HG03575 (cell line): ENCODE results near the gene ORM1.

Experiments used
- ATAC-seq: cut with Tn5 transposase; IDR thresholded peaks from one replicate; pipeline ENCODE4 v1.9.1; 2021; ENCODE audit not compliant: unreplicated experiment, insufficient number of reproducible peaks, low FRiP score; ENCODE audit errors: extremely low read depth

ORM1 gene

DNA sequence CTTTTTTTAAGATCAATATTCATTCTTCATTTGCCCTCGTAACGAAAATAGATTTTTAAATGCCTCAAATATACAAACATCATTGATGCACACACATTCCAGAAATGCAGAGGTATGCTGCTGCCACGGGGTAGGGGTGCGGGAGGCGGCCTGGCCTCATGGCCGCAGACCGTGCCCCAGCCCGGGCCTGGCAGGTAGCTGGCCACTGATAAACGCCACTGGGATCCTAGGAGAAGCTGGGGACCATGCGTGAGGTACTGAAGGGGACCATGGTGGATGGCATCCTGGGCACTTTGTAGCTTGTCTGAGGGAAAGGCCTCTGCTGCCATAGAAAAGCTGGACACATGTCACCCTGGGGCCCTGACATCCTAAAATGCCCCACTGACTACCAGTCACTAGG, 13.3 kb downstream of the ORM1 start:
- no peak for ATAC-seq

DNA sequence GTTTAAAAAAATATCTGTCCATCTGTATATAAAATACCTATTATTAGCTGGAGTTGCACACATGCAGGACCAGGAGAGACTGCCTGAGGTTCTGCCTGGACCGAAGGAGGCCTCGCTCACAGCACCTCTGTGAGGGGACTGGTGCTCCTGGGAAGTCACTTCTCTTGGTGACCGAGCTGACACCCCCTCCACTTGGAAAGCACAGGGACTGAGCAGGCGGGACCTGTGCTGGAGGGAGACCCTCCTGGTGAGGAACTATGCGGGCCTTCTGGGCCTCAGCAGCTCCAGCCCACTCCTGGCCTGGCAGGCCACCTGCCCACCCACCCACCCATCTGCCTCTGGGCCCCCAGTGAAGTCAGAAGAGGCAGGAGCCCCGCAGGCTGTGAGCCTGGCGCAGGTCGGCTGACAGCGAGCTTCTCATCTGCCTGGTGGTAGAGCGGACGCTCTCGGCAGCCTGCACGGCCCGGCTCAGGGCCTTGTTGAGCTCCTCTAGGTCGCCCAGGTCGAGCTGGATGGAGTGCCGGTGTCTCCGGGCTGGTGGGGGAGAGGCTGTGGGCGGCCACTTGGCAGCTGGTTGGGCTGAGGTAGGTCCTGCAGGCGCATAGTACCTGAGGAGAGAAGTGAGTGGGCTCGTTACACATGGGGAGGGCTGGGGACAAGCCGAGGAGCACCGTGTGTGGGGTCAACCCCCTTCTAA, 13.9 kb downstream of the ORM1 start:
- ATAC-seq: no peak

GRCh38 chr9:114338187-114338586, 15.3 kb downstream of the ORM1 start:
- no peak for ATAC-seq

- ATAC-seq: no peak
These were observed 16.4 kb downstream of the ORM1 start for GRCh38 chr9:114339130-114339908.

GRCh38 chr9:114341152-114341830, 18.4 kb downstream of the ORM1 start:
- no peak for ATAC-seq

GRCh38 chr9:114341991-114342390, 19.1 kb downstream of the ORM1 start:
- no peak for ATAC-seq

GRCh38 chr9:114342755-114343440, 20.0 kb downstream of the ORM1 start:
- no peak for ATAC-seq

DNA sequence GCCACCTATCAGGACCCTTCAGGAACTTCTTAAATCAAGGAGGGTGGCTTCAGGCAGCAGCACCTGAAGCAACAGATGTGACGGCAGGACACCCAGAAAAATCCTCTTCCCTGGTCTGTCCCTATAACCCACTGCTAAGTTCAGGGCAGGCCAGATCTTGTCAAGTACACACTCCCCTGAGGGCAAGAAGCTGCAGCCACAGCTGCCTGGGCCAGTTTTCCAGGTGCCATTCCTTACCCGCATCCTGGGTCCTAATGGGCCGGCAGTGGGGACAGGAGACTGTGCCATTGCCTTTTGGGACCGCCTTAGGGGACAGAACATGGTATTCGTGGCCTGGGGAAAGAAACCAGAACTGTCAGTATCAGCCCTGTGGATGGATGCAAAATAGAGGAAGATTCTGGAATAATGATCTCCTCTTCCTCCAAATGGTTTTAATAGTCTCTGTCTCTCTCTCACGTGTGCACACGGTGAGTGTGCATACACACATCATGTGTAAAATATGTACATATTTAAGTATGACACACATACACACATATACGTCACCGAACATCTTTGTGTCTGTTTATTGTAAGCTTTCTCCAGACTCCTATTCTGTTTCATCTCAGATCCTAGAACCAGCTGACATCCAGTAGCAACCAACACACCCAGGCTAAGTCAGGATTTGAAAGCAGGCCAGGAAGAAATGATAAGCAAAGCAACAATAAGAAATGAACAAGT, 20.7 kb downstream of the ORM1 start:
- no peak for ATAC-seq

GRCh38 chr9:114344188-114344566, 21.3 kb downstream of the ORM1 start:
- no peak for ATAC-seq

DNA sequence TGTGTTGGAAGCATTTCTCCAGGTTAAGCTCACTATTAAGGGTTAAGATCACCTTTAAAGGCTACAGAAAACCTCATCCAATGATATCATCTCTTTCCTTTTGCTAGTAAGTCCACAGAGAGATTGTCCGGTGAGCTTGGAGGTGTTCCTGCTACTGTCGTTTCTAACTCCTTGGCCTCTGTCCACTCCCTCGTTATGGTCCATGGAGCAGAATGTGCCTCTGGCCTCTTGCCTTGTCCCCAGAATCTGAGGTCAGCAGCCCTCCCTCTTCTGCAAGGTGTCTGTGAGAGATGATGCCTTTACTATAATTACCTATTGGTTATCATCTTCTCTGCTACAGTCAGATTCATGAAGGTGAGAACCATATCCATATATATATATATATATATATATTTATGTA, 21.8 kb downstream of the ORM1 start:
- ATAC-seq: no peak

- ATAC-seq: no peak
These were observed 22.7 kb downstream of the ORM1 start for GRCh38 chr9:114345493-114346065.

DNA sequence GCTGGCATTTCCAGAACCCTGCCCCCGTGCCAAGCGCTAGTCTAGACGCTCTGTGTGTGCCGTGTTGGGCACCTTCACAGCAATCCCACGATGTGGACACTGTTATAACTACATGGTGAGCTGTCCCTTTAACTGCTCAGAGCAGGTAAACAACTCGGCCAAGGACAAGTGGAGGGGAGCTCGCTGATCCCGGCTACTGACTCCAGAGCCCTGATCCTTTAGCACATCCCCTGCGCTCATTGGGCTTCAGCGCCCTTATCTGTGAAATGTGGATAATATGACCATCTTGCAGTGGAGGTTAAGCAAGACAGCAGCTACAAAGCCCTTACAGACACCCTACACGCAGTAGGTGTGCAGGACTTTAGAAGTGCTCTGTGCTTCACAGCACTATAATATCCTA, 23.2 kb downstream of the ORM1 start:
- ATAC-seq: no peak

- no peak for ATAC-seq
These were observed 24.8 kb downstream of the ORM1 start for GRCh38 chr9:114347675-114348074.

DNA sequence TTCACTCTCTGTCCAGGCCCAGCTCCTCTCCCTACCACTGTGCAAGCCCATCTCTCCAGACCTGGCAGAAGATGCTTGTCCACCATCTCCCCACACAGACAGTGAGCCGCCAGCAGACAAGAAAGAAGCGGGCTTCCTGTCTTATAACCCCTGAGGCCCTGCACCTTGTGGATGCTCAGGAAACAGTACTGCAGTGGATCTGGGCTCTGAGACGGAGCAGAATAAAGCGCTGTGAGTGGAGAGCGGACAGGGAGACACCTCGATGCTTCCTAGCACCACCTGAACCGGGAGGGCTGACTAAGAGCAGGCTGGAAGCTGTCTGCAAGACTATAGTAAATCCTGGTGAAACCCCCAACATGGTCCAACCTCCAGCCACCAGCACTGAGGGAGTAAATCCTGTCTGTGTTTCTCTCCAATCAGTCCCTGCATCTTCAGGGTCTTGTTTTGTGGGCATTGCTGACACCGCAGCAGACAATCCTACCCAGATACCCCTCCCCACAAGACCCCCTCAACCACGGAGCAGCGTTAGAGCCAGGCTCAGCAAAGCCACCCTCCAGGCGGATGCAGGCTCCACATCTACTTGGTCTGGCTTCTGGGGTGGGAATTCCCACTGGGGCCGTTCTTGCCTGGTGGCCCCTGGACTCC, 25.5 kb downstream of the ORM1 start:
- ATAC-seq: no peak

DNA sequence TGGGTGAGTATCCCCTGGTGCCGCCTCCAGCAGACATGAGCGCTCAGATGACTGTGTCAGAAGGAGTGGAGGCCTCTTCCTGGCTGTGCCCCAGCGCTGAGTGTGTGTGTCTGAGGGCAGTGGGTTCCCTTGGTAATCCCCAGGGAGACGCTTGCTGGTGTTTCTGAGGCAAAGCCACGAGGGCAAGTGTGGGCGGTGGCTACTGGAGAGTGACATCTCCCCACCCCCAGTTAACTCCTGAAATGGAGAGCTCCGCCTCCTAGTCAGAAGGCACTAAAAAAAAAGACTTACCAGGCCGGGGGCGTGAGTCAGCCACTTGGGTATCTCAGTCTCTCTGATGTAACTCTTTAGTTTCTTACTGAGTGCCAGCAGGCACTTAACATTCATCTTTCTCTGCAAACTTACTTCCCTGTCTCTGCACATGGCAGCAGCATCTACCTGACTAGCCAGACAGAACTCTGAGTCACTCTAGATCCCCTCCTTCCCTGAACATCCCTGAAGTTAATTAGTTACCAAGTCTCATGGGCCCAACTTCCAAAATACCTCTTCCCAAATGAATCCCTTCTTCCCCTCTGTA, 26.1 kb downstream of the ORM1 start:
- peak; percentile 84 for ATAC-seq

- ATAC-seq: no peak
These were observed 27.0 kb downstream of the ORM1 start for GRCh38 chr9:114349713-114350480.
